Skeletal muscle cell (primary cell): Measurements from ENCODE around the gene RXFP1.

ENCODE experiments used
- DNase-seq: peaks from one replicate; pipeline ENCODE4 v3.0.0-alpha.2; 2010; ENCODE audit warnings: low read depth
- H3K4me3 ChIP-seq: 2 replicates; pipeline ENCODE4 v1.5.1; 2011; ENCODE audit warnings: low read depth, mild to moderate bottlenecking, control low read depth, low read length, moderate library complexity

Gene RXFP1

DNA sequence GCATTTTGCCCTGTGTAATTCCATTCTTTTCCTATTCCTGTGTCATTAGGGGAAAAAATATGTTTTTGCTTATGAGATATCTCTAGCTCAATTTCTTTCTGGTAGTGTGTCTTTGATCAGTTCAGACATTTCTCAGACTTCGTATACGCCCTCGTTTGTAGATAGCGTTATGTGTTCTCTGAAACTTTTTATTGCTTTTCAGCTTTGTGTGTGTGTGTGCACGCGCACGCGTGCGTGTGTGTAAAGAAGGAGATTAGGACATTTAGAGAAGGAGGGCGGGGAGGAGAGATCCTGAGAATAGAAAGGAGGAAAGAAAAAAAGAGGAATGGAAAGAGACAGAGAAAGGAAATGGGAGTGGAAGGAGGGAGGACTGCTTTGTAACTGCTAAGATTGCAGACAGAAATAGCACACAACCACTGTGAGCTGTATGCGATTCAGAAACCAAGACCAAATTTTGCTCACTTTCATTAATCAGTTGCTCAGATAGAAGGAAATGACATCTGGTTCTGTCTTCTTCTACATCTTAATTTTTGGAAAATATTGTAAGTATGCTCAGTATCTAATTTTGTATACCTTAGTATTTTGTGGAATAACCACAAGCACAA lies at the start of gene RXFP1:
TSS of gene RXFP1 (plus strand) at position 399 of the 605 bp plus-strand sequence. CDS start at position 494, 95 bp downstream.
- no peak for DNase-seq
- no peak within 1 kb of the TSS for H3K4me3 ChIP-seq

DNA sequence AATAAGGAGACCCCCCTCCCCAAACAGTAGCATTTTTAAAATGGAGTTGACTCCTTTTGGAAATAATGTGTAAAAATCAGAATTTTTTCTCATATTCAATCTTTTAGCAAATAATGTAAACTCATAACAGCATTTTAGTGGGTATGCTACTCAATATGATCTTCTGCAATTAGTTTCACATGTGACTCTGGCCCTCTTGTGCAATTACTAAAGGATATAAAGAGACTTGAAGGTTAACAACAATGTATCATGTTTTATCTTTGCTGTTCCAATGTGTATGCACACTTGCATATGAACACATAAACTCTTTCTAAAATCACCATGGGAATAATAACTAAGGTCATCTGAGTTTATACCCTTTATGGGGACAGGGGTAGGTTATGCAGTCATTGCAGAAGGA lies 39.9 kb upstream of the RXFP1 start:
- no peak overlapping the region for H3K4me3 ChIP-seq
- no peak for DNase-seq

DNA sequence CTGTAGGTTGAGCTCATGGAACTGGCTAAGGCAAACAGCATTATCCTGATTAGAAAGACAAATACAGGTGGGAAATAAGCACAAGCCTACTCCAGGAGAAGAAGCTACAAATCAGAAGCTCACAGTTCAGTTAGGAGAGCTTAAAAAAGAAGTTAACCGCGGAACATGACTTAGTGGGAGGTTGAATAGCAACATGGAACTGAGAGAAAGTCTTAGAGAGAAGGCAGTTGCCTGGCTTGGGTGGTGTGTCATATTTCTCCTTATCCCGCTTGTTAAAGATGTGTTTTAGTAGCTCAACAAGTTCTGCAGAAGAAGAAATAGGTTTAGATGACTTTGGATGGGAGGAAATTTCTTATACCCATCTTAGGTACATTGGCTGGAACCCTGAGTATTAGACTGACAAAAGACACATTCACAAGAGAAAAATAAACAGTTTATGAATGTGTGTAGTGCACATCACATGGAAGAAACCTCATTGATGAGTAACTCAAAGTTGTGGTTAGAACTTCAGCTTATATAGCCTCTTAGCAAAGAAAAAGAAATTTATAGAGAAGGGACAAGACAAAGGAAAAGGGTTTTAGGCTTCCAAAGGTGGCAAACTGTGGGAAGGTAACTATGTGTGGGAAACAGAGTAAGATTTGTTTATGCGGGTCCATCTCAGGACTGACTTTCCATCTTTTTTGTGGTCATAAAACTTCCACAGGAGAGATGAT lies 37.4 kb upstream of the RXFP1 start:
- peak; percentile 3 for DNase-seq
- H3K4me3 ChIP-seq = no peak overlapping the region

DNA sequence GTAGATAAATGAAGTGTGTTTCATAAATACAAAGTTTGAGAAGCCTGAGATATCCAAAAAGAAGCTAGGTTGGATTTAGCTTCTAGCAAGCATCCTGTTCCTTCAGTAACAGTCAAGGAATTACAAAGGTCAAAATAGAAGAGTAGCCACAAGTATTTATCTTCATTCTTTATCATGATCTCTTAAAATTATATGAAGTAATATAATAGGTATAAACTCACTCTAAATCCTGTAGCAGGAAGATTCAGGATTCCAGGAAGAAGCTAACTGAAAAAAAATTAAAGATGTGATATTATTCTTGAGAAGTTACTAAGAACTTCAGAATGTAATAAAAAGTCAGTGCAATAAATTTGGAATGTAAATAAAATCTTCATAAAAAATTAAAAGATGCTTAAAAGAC lies 31.1 kb upstream of the RXFP1 start:
- no peak overlapping the region for H3K4me3 ChIP-seq

DNA sequence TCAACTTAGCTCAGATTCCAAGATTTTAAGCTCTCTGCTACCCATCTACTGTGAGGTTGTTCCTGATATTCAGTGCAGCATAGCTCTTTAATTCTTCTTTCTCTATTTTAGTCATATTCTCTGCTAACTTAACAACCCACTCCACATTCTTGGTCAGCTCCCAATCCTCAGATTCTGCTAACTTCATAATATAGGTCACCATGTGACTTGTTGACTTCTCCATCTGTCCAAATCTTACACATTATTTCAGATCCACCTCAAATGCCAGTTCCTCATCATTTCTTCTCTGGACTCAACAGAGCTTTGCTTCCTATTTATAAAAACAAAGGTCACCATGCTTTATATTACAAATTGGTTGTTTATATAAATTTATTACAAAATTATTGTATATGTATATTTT lies 29.3 kb upstream of the RXFP1 start:
- no peak overlapping the region for H3K4me3 ChIP-seq
- DNase-seq = no peak

More for the DNA sequence above, 31.1 kb upstream of the RXFP1 start:
- no peak for DNase-seq

DNA sequence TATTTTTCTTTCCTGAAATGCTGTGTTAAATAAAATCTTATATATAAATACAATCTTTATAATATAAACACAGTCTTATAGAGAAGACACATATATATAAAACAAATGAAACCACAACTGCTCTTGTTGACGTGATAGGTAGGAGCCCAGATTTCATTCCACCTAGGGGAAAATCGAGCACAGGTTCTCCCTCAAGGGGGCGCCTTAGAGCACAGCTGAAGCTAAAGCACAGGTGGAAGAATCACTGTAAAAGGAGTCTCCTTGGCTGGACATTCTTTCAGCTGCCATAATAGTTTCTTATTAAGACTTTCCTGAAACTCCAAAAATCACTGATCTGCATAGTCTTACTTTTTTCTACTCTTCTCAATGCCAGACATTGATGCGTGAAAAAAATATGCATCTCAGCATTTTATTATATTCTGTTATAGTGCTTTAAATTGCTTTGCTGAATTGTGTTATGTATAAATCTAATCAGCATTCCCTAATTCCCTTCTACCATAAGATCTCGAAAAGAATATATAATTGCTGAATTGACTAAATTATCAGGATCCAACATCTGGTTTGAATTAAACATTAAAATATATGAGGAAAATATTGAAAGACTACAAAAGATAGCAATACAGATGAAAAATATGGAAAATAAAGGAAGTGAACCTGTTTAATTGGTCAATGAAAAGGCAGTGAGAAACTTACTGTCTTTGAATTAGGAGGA lies 25.5 kb upstream of the RXFP1 start:
- no peak overlapping the region for H3K4me3 ChIP-seq
- DNase-seq = no peak

DNA sequence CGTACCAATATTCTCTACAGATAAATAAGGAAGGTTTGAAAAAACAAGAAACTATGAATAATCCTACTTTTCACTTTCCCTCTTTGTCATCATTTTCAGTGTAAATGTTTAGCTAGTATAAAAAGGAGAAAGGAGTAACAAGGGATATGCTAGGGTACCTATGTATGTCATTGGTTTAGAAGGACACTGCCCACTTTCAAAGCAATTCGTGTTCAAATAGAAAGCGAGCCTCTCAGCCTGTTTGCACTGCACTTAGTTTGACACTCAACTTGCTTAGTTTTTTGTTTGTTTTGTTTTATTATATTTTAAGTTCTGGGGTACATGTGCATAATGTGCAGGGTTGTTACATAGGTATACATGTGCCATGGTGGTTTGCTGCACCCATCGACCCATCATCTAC lies 21.6 kb upstream of the RXFP1 start:
- DNase-seq = no peak
- H3K4me3 ChIP-seq = no peak overlapping the region

DNA sequence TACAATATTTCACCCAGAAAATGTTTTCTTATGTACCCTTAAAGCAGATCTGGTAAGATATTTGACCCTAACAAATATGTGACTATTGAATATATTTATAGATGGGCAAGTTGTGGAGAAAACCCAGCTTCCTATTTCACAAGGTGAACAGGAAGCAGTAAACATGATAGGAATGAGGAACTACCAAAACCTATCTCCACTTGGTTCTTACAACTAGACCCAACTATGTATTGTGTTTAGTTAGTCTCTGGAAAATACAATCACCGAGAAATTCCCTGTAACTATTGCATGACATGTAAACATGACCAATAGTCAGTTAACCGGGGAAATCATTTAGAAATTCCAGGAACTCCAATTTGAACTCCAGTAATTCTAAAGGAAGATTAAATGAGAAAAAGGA lies 8.4 kb upstream of the RXFP1 start:
- no peak for DNase-seq
- H3K4me3 ChIP-seq = no peak overlapping the region

DNA sequence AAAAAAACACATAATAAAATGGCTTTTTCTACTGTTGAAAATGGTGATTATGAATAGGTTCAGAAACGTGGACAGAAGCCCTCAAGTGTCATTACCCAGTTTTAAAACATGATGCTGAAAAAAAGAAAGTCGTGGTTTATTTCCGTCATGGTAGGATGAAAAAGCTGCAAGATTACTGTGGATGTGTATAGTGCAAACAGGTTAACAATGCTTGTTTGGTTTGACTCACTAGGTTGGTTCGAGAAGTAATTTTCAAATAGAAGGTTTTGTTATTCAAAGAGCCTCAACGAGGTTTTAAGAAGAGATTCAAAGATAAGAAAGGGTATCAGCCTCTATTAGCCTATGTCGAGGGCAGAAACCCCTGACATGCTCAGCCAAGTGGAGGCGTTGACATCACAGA lies 2.5 kb upstream of the RXFP1 start:
- no peak for DNase-seq
- H3K4me3 ChIP-seq = no peak overlapping the region

DNA sequence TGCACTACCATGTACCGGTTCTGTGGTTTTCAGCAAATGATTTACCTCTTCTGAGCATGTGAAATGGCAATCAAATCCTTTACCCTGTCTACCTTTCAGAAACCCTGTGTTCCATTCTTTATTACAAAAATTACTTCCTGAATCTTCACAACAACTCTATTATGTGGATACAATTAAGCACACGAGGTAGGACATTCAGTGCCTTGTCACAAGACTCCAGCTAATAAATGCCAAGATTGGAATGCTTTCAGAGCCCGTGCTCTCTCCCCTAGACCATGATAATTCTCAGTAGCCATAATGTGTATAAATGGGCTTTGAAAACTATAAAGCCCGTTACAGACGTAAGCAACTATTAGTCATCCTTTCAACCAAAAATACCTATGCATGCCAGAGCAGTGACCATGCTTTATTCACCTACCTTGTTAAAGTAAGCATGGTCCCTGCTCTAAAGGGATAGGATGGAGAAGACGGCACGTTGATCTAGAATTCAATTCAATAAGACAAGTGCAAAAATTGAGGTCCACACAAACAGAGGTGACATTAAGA lies 2.4 kb downstream of the RXFP1 start:
- H3K4me3 ChIP-seq = no peak overlapping the region
- no peak for DNase-seq

DNA sequence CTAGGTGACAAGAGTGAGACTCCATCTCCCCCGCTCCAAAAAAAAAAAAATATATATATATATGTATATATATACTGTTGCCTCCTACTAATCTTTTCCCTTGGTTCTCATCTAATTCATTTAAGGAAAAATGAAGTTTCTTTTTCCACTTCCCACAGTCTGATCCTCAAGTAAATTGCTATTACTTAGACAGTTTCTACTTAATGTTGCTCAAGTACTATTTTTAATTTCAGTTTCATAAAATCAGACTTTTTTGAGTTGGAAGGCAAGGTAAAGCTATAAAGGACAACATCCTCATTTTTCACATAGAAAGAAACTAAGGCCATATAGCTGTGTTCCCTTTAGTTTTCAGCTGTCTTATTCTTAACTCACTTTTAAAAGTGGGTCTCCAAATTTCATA lies 5.8 kb downstream of the RXFP1 start:
- H3K4me3 ChIP-seq = no peak overlapping the region
- DNase-seq = no peak

DNA sequence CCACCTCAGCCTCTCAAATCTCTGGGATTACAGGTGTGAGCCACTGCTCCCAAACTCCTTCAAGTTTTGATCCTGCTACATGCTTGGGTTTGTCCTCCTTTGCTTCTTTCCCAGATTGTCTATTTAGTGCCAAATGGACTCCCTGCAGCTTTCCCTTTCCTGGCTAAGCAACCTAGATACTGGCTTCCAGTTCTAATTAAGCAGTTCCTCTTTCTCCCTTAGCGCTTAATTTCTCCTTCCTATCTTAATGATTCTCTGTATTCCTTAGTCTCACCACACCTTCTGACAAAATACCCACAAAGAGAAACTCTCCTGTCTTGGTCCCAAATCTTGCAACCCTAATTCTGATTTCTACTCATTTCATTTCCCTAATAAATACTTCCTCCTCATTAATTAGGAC lies 7.8 kb downstream of the RXFP1 start:
- no peak overlapping the region for H3K4me3 ChIP-seq
- DNase-seq = no peak

DNA sequence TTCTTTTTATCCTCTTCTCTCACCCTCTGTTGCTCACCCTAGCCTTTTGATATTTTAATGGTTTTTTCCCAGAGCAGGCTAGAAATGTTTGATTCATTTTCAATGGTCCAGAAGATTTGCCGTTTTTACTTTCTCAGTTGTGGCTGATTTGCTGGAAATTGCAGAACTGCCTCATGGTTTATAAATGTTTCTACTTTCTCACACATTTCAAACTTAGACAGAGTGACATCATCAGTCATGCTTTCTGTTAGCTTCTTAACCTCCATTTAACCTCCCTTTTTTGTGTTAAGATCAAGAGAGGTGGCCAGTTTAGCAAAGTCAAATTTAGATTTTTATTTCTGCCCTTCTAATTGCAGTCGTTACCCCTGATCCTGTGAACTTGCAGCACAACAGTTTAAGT lies 8.7 kb downstream of the RXFP1 start:
- no peak for DNase-seq
- no peak overlapping the region for H3K4me3 ChIP-seq

DNA sequence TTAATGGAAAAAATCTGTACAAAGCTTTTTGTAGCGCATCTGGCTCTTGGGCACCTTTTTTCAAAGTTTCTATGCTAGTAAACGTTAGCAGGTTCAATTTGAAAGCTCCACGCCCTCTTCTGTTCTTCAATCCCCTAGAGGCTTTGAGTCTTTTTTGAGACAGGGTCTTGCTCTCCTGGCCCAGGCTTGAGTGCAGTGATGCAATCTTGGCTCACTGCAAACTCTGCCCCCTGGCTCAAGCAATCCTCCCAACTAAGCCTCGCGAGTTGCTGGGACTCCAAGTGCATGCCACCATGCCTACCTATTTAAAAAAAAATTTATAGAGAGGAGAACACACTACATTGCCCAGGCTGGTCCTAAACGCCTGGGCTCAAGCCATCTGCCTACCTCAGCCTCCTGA lies 9.2 kb downstream of the RXFP1 start:
- no peak overlapping the region for H3K4me3 ChIP-seq
- DNase-seq = no peak

DNA sequence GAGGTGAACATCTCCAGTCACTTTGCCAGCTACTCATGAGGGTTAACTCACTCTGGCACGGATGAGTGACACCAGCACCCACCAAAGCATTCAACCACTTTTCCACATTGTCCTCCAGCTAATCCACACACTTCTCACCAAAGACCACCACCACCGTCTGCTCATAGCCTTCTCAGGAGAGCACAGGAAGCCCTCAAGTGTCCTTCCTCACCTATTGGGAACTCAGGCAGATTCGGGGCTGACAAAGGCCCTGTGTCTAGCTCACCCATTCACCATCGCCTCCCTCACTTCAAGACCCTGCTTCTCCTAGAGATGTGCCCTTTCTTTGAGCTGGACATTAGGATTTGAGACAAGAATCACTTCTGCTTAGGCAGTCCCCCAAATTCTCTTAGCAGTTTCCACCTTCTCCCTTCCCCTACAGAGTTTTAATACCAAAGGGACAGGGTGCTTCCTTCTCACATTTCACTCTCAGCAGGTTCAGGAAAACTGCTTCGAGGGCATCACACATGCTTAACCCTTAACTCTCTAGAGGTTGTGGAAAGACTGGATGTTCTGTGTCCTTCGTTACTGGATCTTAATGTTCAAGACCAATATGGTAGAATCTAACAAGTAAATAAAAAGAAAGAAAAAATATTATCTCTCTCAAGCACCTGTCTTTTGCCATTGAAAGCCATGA lies 11.0 kb downstream of the RXFP1 start:
- no peak for DNase-seq
- H3K4me3 ChIP-seq = no peak overlapping the region

DNA sequence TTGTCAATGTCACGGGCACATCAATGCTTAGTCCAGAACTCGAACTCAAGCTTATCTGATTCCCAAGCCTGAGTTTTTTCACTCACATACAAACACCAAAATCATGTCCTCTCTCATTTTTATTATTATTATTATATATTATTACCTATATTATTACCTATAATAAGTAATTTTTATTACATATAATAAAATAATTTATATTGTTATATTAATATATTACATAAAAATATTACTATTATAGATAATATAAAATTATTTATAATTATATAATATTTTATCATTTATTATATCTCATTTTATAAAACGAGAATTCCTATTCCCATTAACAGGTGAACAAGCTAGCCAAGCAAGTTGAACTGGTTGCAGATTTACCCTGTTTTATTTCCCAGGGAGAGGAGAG lies 13.0 kb downstream of the RXFP1 start:
- H3K4me3 ChIP-seq = no peak overlapping the region
- no peak for DNase-seq

DNA sequence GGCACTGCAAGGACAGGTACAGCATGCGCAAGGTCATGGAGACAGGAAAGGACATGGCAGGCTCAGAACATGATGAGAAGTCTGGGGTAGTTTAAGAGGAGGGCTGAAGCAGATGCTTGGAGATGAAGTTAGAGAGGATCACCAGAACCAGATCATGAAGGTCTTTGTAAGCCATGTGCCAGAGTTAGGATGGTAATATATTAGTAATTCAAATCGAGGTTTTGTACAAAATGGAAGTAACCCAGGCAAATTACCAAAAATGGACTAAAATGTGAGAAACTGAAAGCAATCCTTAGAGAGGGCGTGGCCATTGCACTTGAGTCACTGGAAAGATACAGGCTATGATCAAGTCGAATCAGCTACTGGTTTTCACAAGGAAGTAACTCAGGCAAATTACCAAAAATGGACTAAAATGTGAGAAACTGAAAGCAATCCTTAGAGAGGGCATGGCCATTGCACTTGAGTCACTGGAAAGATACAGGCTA lies 13.5 kb downstream of the RXFP1 start:
- H3K4me3 ChIP-seq = no peak overlapping the region
- DNase-seq = peak; percentile 13

DNA sequence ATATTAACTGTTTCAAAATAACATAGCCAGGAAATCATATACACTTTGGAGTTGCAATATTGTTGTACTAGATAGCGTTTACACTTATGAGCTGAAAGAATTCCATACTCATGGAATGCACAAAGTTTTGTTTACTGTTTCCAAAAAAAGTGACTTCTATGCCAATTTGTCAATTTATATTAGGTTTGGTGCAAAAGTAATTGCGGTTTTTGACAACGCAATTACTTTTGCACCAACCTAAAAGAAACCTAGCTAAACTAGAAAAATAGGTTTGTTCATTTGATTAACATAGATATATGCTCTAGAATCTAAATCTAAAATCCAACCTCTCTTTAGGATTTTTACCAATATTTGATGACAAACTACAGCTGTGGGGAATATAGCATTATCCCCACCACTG lies 15.2 kb downstream of the RXFP1 start:
- DNase-seq = no peak
- no peak overlapping the region for H3K4me3 ChIP-seq

DNA sequence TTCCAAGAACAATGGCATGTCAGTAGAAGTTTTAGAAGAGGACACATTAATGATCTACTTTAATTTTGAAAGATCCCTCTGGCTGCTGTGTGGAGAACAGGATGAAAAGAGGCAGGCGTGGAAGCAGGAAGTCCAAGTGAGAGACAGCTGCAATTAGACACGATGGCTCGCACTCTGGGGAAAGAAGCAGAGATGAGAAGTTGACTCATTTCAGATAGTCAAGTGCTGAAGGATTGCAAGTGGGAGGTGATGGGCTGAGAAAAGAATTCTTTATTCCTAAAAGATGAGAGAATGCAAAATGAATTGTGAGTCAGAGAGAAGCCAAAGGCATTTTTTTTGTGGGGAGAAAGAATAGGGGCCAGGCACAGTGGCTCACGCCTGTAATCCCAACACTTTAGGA lies 16.5 kb downstream of the RXFP1 start:
- DNase-seq = peak; percentile 14
- no peak overlapping the region for H3K4me3 ChIP-seq

DNA sequence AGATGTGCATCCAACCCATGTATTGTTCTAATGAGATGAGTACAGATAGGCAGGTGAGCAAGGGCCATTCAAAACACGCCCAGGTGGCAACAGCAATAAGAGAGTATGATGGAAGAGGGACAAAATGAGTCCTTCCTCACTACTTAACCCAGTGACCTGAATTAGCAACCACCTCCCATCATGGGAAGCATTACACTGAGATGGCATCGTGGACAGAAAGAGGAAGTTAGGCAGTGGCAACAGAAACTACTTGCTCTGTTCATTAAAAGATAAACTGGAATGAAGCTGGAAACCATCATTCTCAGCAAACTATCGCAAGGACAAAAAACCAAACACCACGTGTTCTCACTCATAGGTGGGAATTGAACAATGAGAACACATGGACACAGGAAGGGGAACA lies 17.2 kb downstream of the RXFP1 start:
- no peak for DNase-seq
- no peak overlapping the region for H3K4me3 ChIP-seq
